A673 (cell line): ENCODE data around the gene IP6K1.

Source experiments
- CTCF ChIP-seq: fragments of 300-800, 200-600 bp; sonication (generic); conservative IDR thresholded peaks from 2 replicates; pipeline ENCODE4 v1.5.1; 2017; ENCODE audit warnings: low read depth, mild to moderate bottlenecking, antibody characterized with exemption, low read length, moderate library complexity, mixed read lengths
- EZH2 ChIP-seq: fragments of 200-600 bp; sonication (generic); IDR thresholded peaks from 2 replicates; pipeline ENCODE4 v1.6.1; 2017; ENCODE audit warnings: borderline replicate concordance, low read depth, mild to moderate bottlenecking, mixed read lengths, antibody characterized with exemption, low read length; ENCODE audit not compliant: poor library complexity, severe bottlenecking

GRCh38 chr3:49785565-49786356 lies 581 bp downstream of the IP6K1 start:
- no peak for TF ChIP-seq CTCF
- TF ChIP-seq EZH2, result no peak
